Activated naive CD8-positive, alpha-beta T cell treated with anti-CD3 and anti-CD28 coated beads, Interleukin-2, amount 10 ng/mL, durations not matched to agents 7 days and 5 days (primary cell): ENCODE data around the gene SNED1. TPM values are rescaled to one million over a fixed set of nuclear protein-coding genes. Genes with fewer than 3 reads are reported as not detected.

Source experiments
- ATAC-seq: fragments of 150-1000 bp; cut with Tn5 transposase; one replicate; pipeline ENCODE4 v1.10.0; 2021; ENCODE audit warnings: low read depth, moderate library complexity
- POLR2A ChIA-PET: fragments of 350-600 bp; sonication (Branson Sonifier 250); formaldehyde crosslinking; loops from one replicate; lab custom pipeline; 2021; ENCODE audit warnings: antibody characterized with exemption; lab: Charles Lee
- DNase-seq: peaks from one replicate; pipeline ENCODE4 v3.0.0; 2021
- H3K27ac Mint-ChIP-seq: one replicate; pipeline ENCODE4 v1.8.0; 2022; ENCODE audit warnings: mild to moderate bottlenecking, mixed read lengths
- H3K27me3 Mint-ChIP-seq: one replicate; pipeline ENCODE4 v1.8.0; 2022; ENCODE audit warnings: mild to moderate bottlenecking, moderate library complexity, mixed read lengths
- H3K36me3 Mint-ChIP-seq: one replicate; pipeline ENCODE4 v1.8.0; 2021; ENCODE audit warnings: mild to moderate bottlenecking, mixed read lengths
- H3K4me1 Mint-ChIP-seq: one replicate; pipeline ENCODE4 v1.8.0; 2021; ENCODE audit warnings: mixed read lengths
- H3K4me3 Mint-ChIP-seq: one replicate; pipeline ENCODE4 v1.8.0; 2022; ENCODE audit warnings: mild to moderate bottlenecking, moderate library complexity, mixed read lengths
- H3K9me3 Mint-ChIP-seq: one replicate; pipeline ENCODE4 v1.8.0; 2021; ENCODE audit warnings: mixed read lengths
- total RNA-seq, 2 experiments: library from RNA; stranded (reverse); gene quantifications; one replicate each; pipeline ENCODE4 v1.2.3, GENCODE V29; 2021

The SNED1 gene
- total RNA-seq, 2 experiments from 2014 or later, result 14.5 to 18.7 TPM

- Mint-ChIP-seq H3K4me3 (no peak overlapping the region), H3K27ac (no peak overlapping the region), H3K4me1 (peaks cover 9% of the 10 kb centered on the region), H3K27me3 (no peaks in the 10 kb centered on the region), H3K9me3 (no peaks in the 10 kb centered on the region), H3K36me3 (no peaks in the 10 kb centered on the region)
- ATAC-seq, result no peak
- POLR2A ChIA-PET, result no interaction called here
- DNase-seq, result no peak
Measured at GRCh38 chr2:241014764-241015163, 16.3 kb downstream of the SNED1 start.

DNA sequence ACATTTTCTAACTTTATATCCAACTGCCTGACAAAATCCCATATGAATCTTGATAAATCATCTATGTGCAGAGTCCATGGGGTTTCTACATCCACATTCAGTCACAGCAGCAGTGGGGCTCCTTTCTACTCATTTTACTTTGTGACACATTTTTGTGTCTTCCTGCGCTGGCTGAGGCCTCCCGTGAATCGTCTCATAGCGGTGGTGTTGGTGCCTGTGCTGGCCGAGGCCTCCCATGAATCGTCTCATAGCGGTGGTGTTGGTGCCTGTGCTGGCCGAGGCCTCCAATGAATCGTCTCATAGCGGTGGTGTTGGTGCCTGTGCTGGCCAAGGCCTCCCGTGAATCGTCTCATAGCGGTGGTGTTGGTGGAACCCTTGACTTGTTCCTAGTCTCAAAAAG is 17.0 kb downstream of the SNED1 start:
- Mint-ChIP-seq H3K4me3 (no peak overlapping the region), H3K4me1 (peaks cover 3% of the 10 kb centered on the region), H3K9me3 (no peaks in the 10 kb centered on the region), H3K27me3 (no peaks in the 10 kb centered on the region), H3K36me3 (no peaks in the 10 kb centered on the region), H3K27ac (no peak overlapping the region)
- ATAC-seq (no peak), DNase-seq (no peak)
- POLR2A ChIA-PET, result no interaction called here

GRCh38 chr2:241017228-241017940 is 19.0 kb downstream of the SNED1 start:
- Mint-ChIP-seq H3K27me3 (no peaks in the 10 kb centered on the region), H3K4me1 (peaks cover 2% of the 10 kb centered on the region), H3K27ac (no peak overlapping the region), H3K36me3 (no peaks in the 10 kb centered on the region), H3K4me3 (no peak overlapping the region), H3K9me3 (peaks cover 5% of the 10 kb centered on the region)
- POLR2A ChIA-PET, result interaction anchor here (0.7 kb wide), 1 partner anchor 302 kb away, joined by 4 read pairs; no protein-coding TSS in a partner anchor
- ATAC-seq, result no peak
- DNase-seq, result no peak

- Mint-ChIP-seq H3K27me3 (no peaks in the 10 kb centered on the region), H3K27ac (no peak overlapping the region)
- no peak for DNase-seq
Measured at GRCh38 chr2:241018051-241018891, 19.9 kb downstream of the SNED1 start.

DNA sequence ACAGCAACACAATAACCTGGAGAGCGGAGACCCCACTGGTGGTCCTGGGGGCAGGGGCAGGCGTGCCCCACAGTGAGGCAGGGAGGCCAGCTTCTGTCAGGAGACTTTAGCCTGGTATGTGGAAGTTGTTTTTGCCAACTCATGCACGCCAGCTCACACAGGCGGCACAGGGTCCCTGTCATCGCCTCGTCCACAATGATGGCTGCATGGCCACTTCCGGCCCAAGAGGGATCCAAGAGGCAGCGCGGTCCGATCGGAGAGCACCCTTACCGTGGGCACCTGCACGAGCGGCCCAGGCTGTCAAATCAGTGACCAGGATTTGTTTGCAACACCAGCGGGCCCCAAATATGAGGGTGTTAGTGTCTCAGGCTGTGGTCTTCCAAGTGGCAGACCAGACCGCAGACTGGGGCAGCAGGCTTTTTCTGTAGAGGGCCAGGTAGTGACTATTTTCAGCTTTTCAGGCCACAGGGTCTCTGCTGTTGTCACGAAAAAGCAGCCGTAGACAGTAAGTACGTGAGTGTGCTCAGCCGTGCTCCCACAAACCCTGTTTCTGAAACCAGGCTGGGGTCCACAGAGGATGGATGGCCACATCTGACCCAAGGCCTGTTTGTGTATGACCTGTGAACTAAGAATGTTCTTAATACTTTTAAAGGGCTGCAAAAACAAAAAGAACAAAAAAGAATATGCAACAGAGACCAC is 21.2 kb downstream of the SNED1 start:
- no peaks in the 10 kb centered on the region for H3K36me3 Mint-ChIP-seq
- DNase-seq (no peak), ATAC-seq (no peak)
- no peaks in the 10 kb centered on the region for H3K27me3 Mint-ChIP-seq
- POLR2A ChIA-PET, result no interaction called here
- peaks cover 5% of the 10 kb centered on the region for H3K9me3 Mint-ChIP-seq
- no peak overlapping the region for H3K4me3 Mint-ChIP-seq
- H3K27ac Mint-ChIP-seq, result no peak overlapping the region
- no peaks in the 10 kb centered on the region for H3K4me1 Mint-ChIP-seq

More at GRCh38 chr2:241018051-241018891, 19.9 kb downstream of the SNED1 start:
- H3K36me3 Mint-ChIP-seq, result no peaks in the 10 kb centered on the region
- no peak for ATAC-seq
- H3K4me1 Mint-ChIP-seq, result no peaks in the 10 kb centered on the region
- POLR2A ChIA-PET, result no interaction called here
- peaks cover 5% of the 10 kb centered on the region for H3K9me3 Mint-ChIP-seq
- H3K4me3 Mint-ChIP-seq, result no peak overlapping the region

GRCh38 chr2:241020201-241020600 is 21.8 kb downstream of the SNED1 start:
- Mint-ChIP-seq H3K27ac (no peak overlapping the region), H3K4me1 (no peaks in the 10 kb centered on the region), H3K9me3 (peaks cover 8% of the 10 kb centered on the region), H3K4me3 (no peak overlapping the region), H3K27me3 (no peaks in the 10 kb centered on the region), H3K36me3 (no peaks in the 10 kb centered on the region)
- DNase-seq (no peak), ATAC-seq (no peak)
- POLR2A ChIA-PET, result no interaction called here

DNA sequence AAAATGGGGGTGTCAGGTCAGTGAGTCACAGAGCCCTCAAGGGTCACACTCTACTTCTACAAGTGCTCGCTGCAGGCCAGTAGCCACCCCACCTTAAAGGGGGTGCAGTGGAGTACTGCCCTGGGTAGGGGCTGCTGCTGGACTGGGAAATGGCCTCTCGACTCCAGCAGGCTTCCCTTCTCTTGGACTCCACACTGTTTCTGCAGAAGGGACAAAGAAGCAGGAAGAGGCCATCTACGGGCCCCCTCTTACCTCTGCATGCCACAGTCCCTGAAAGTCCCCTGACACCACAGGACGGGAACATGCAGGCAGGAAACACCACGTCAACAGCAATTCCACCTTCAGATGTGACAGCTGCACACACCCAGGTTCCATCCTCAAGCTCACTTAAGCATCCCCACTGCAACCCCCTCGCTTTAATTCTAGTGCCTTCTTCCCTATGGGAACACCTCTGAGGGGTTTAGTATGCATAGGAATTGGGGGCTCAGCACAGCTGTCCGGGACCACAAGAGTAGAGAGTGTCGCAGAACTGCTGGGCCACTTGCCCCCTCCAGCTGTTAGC is 22.3 kb downstream of the SNED1 start:
- Mint-ChIP-seq H3K27me3 (no peaks in the 10 kb centered on the region), H3K27ac (no peak overlapping the region), H3K4me3 (no peak overlapping the region), H3K36me3 (peaks cover 3% of the 10 kb centered on the region), H3K9me3 (peaks cover 12% of the 10 kb centered on the region), H3K4me1 (no peaks in the 10 kb centered on the region)
- no peak for ATAC-seq
- DNase-seq, result no peak
- POLR2A ChIA-PET, result no interaction called here

DNA sequence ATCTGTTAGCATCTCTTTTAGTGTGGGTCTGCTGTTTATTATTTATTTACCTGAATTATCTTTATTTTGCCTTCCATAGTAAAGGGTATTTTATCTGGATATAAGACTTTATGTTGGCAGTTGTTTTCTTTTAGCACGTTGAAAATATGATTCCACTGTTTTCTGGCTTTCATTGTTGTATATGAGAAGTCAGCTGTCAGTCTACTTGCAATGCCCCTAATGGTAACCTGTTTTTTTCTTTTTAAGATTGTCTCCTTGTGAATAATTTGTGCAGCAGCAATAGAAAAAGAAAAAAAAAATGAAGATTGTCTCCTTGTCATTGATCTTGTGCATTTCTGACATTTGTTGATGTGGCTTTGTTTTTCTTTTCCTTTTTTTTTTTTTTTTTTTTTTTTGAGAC is 27.2 kb downstream of the SNED1 start:
- H3K9me3 Mint-ChIP-seq, result peaks cover 18% of the 10 kb centered on the region
- H3K4me3 Mint-ChIP-seq, result no peak overlapping the region
- H3K36me3 Mint-ChIP-seq, result peaks cover 5% of the 10 kb centered on the region
- no peak overlapping the region for H3K27ac Mint-ChIP-seq
- POLR2A ChIA-PET, result no interaction called here
- no peaks in the 10 kb centered on the region for H3K27me3 Mint-ChIP-seq
- DNase-seq (no peak), ATAC-seq (no peak)
- no peaks in the 10 kb centered on the region for H3K4me1 Mint-ChIP-seq

- Mint-ChIP-seq H3K4me1 (no peaks in the 10 kb centered on the region), H3K36me3 (peaks cover 5% of the 10 kb centered on the region), H3K27ac (no peak overlapping the region), H3K4me3 (no peak overlapping the region), H3K27me3 (no peaks in the 10 kb centered on the region), H3K9me3 (peaks cover 12% of the 10 kb centered on the region)
- POLR2A ChIA-PET, result no interaction called here
- DNase-seq (no peak), ATAC-seq (no peak)
Measured at GRCh38 chr2:241029599-241030332, 31.3 kb downstream of the SNED1 start.

DNA sequence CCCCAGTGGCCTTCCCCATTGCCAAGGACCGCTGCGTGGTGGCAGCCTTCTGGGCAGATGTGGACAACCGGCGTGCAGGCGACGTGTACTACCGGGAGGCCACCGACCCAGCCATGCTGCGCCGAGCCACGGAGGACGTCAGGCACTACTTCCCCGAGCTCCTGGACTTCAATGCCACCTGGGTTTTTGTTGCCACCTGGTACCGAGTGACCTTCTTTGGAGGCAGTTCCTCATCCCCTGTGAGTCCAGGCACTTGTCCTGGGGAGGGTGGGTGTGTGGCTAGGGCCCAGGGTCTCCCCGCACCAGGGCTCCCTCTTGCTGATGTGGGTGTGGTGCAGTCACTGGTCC is 31.9 kb downstream of the SNED1 start:
- Mint-ChIP-seq H3K27me3 (no peaks in the 10 kb centered on the region), H3K27ac (no peak overlapping the region), H3K4me1 (no peaks in the 10 kb centered on the region), H3K36me3 (peaks cover 5% of the 10 kb centered on the region), H3K9me3 (peaks cover 9% of the 10 kb centered on the region), H3K4me3 (no peak overlapping the region)
- ATAC-seq (no peak), DNase-seq (no peak)
- POLR2A ChIA-PET, result no interaction called here

DNA sequence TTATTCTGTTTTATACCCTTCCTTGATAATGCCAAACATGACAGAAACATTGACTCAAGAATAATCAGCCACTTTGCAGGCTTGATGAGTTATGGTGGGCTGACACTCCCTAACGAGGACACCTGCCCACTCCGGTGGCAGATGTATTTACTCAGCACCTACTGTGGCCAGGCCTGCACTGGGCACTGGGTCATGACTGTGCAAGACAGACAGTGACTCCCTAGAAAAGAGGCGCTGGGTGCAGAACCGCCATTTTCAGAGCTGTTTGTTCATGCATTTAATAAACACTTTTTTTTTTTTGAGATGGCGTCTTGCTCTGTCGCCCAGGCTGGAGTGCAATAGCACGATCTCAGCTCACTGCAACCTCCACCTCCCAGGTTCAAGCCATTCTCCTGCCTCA is 32.5 kb downstream of the SNED1 start:
- Mint-ChIP-seq H3K9me3 (peaks cover 6% of the 10 kb centered on the region), H3K27me3 (no peaks in the 10 kb centered on the region), H3K36me3 (peaks cover 2% of the 10 kb centered on the region), H3K4me1 (no peaks in the 10 kb centered on the region), H3K4me3 (no peak overlapping the region), H3K27ac (no peak overlapping the region)
- POLR2A ChIA-PET, result no interaction called here
- ATAC-seq (no peak), DNase-seq (no peak)

DNA sequence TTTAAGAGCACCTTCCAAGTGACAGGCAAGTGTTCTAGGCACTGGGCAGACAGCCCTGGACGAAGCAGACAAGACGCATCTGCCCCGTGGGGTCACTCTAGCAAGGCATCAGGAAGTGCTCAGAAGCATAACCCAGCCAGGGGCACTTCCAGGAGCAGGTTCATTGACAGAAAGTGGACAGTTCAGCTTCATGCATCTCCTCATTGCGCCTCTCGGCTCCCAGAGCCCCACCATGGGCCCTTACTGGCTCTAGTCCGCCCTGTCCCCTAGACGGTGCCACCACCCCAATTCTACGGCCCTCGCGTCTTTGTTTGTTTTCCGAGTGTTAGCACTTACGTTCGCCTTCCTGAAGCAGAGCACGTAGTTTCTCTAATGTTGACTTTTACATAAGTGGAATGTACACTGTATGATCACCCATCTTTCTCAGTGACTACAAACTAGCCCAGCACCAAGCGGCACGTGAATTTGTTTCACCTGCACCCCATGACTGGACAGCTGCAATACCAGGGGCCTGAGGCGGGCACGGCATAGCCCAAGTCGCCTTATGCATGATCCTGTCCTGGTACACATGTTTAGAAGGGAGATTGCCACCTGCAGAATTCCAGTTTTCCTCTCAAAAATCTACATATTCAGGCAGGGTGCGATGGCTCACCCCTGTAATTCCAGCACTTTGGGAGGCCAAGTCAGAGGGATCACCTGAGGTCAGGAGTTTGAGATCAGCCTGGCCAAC is 33.2 kb downstream of the SNED1 start:
- no peaks in the 10 kb centered on the region for H3K27me3 Mint-ChIP-seq
- H3K9me3 Mint-ChIP-seq, result peaks cover 4% of the 10 kb centered on the region
- H3K4me3 Mint-ChIP-seq, result no peak overlapping the region
- H3K4me1 Mint-ChIP-seq, result no peaks in the 10 kb centered on the region
- H3K27ac Mint-ChIP-seq, result no peak overlapping the region
- DNase-seq, result no peak
- no peak for ATAC-seq
- POLR2A ChIA-PET, result no interaction called here
- no peaks in the 10 kb centered on the region for H3K36me3 Mint-ChIP-seq
